Measurements from ENCODE around the gene TRIM63.
A peak's percentile ranks its signal among the peaks of the same experiment; 100 is the strongest.

TRIM63 gene

GRCh38 chr1:26055041-26055440 lies 12.4 kb downstream of the TRIM63 start:
- DNase-seq (ENCODE audit: low read depth), result no peak

GRCh38 chr1:26053718-26054560 lies 13.5 kb downstream of the TRIM63 start:
- DNase-seq (ENCODE audit: low read depth), result no peak

GRCh38 chr1:26050248-26050640 lies 17.2 kb downstream of the TRIM63 start:
- no peak for DNase-seq (ENCODE audit: low read depth)

GRCh38 chr1:26049531-26050247 lies 17.7 kb downstream of the TRIM63 start:
- DNase-seq (ENCODE audit: low read depth), result no peak

GRCh38 chr1:26047278-26047874 lies 20.1 kb downstream of the TRIM63 start:
- no peak for DNase-seq (ENCODE audit: low read depth)

GRCh38 chr1:26046246-26047095 lies 21.0 kb downstream of the TRIM63 start:
- DNase-seq (ENCODE audit: low read depth), result no peak

- DNase-seq (ENCODE audit: low read depth), result no peak
Observed at GRCh38 chr1:26045722-26046245, 21.6 kb downstream of the TRIM63 start, which contains the start of gene SLC30A2. TSS of gene SLC30A2 (minus strand) at chr1:26046118. CDS start at chr1:26045896, 222 bp downstream.

- DNase-seq (ENCODE audit: low read depth), result no peak
Observed at GRCh38 chr1:26044971-26045721, 22.3 kb downstream of the TRIM63 start.

GRCh38 chr1:26044414-26044813 lies 23.0 kb downstream of the TRIM63 start:
- DNase-seq (ENCODE audit: low read depth), result no peak

- no peak for DNase-seq (ENCODE audit: low read depth)
Observed at GRCh38 chr1:26043765-26044164, 23.7 kb downstream of the TRIM63 start.

GRCh38 chr1:26041978-26042377 lies 25.5 kb downstream of the TRIM63 start:
- no peak for DNase-seq (ENCODE audit: low read depth)

- DNase-seq (ENCODE audit: low read depth), result no peak
Observed at GRCh38 chr1:26041401-26041800, 26.0 kb downstream of the TRIM63 start.

- DNase-seq (ENCODE audit: low read depth), result no peak
Observed at GRCh38 chr1:26038904-26039303, 28.5 kb downstream of the TRIM63 start.

- no peak for DNase-seq (ENCODE audit: low read depth)
Observed at GRCh38 chr1:26038477-26038876, 29.0 kb downstream of the TRIM63 start.

GRCh38 chr1:26037904-26038303 lies 29.5 kb downstream of the TRIM63 start:
- no peak for DNase-seq (ENCODE audit: low read depth)

- no peak for DNase-seq (ENCODE audit: low read depth)
Observed at GRCh38 chr1:26036756-26037281, 30.6 kb downstream of the TRIM63 start.

GRCh38 chr1:26035959-26036755 lies 31.3 kb downstream of the TRIM63 start:
- peak; percentile 68 for DNase-seq (ENCODE audit: low read depth)

- peak; percentile 88 for DNase-seq (ENCODE audit: low read depth)
Observed at GRCh38 chr1:26035203-26035958, 32.0 kb downstream of the TRIM63 start.

Measured in activated T-cell treated with anti-CD3 and anti-CD28 coated beads for 24 hours (primary cell).